A673 (cell line): ENCODE measurements around the gene ABI2. TPM values are rescaled to one million over a fixed set of nuclear protein-coding genes. Genes with fewer than 3 reads are reported as not detected.
"Not testable (repeated sequence)": the region's sequence is repeated elsewhere in the genome, so short reads cannot be mapped to it uniquely, and the experiment has no call there.

Experiments
- BruUV-seq: library from RNA; stranded (reverse); fragments of 400-500 nt; replicated peaks from 2 replicates; lab custom pipeline; 2021; lab: Mats Ljungman, UMichigan
- CTCF ChIA-PET: fragments of 300-600 bp; sonication (Branson Sonifier 250); formaldehyde crosslinking; loops from one replicate; lab custom pipeline; 2022; ENCODE audit warnings: antibody characterized with exemption; lab: Charles Lee
- POLR2A ChIA-PET: fragments of 300-600 bp; sonication (Branson Sonifier 250); formaldehyde crosslinking; loops from one replicate; lab custom pipeline; 2022; ENCODE audit warnings: antibody characterized with exemption; ENCODE audit not compliant: low non-redundant PET; lab: Charles Lee
- DNase-seq: peaks from one replicate; pipeline ENCODE4 v3.0.0-alpha.2; 2015; ENCODE audit warnings: low spot score
- H3K27ac ChIP-seq: fragments of 200-600 bp; sonication (generic); 2 replicates; pipeline ENCODE4 v1.5.1; 2016; ENCODE audit warnings: mixed run types, low read depth, mild to moderate bottlenecking, mixed read lengths, antibody characterized with exemption, low read length; ENCODE audit not compliant: poor library complexity, severe bottlenecking
- H3K27me3 ChIP-seq: fragments of 200-600 bp; sonication (generic); replicated peaks from 2 replicates; pipeline ENCODE4 v1.6.1; 2017; ENCODE audit warnings: mixed run types, low read depth, mild to moderate bottlenecking, mixed read lengths, antibody characterized with exemption, low read length; ENCODE audit not compliant: insufficient read depth, poor library complexity
- H3K36me3 ChIP-seq: fragments of 200-600 bp; sonication (generic); 2 replicates; pipeline ENCODE4 v1.6.1; 2016; ENCODE audit warnings: mixed run types, mild to moderate bottlenecking, mixed read lengths, antibody characterized with exemption, low read length; ENCODE audit not compliant: insufficient read depth, poor library complexity, severe bottlenecking
- H3K4me1 ChIP-seq: fragments of 200-600 bp; sonication (generic); 2 replicates; pipeline ENCODE4 v1.6.1; 2017; ENCODE audit warnings: mixed run types, mild to moderate bottlenecking, mixed read lengths, antibody characterized with exemption, low read length; ENCODE audit not compliant: insufficient read depth, poor library complexity, severe bottlenecking
- H3K4me3 ChIP-seq: fragments of 200-600 bp; sonication (generic); 2 replicates; pipeline ENCODE4 v1.5.1; 2016; ENCODE audit warnings: low read depth, mixed run types, mild to moderate bottlenecking, mixed read lengths, low read length; ENCODE audit not compliant: poor library complexity, severe bottlenecking
- H3K9me3 ChIP-seq: fragments of 200-600 bp; sonication (generic); 2 replicates; pipeline ENCODE4 v1.6.1; 2016; ENCODE audit warnings: mixed run types, low read depth, mild to moderate bottlenecking, mixed read lengths, antibody characterized with exemption, low read length; ENCODE audit not compliant: poor library complexity, severe bottlenecking
- CTCF ChIP-seq: fragments of 300-800, 200-600 bp; sonication (generic); conservative IDR thresholded peaks from 2 replicates; pipeline ENCODE4 v1.5.1; 2017; ENCODE audit warnings: low read depth, mild to moderate bottlenecking, antibody characterized with exemption, low read length, moderate library complexity, mixed read lengths
- EZH2 ChIP-seq: fragments of 200-600 bp; sonication (generic); IDR thresholded peaks from 2 replicates; pipeline ENCODE4 v1.6.1; 2017; ENCODE audit warnings: borderline replicate concordance, low read depth, mild to moderate bottlenecking, mixed read lengths, antibody characterized with exemption, low read length; ENCODE audit not compliant: poor library complexity, severe bottlenecking
- intact Hi-C: fragments of 100-400 bp; cut with micrococcal nuclease; formaldehyde crosslinking; loops from one replicate; pipeline ENCODE4 v1.10.0; 2022; ENCODE audit not compliant: unreplicated experiment
- total RNA-seq: library from RNA; stranded (reverse); gene quantifications from 2 replicates; pipeline ENCODE4 v1.2.3, GENCODE V29; 2021

Gene ABI2
- total RNA-seq, 1 experiment from 2014 or later: 134 TPM

GRCh38 chr2:203366639-203367466 lies 38.7 kb downstream of the ABI2 start:
- POLR2A ChIA-PET: no interaction called here
- H3K27me3 ChIP-seq: no peaks in the 10 kb centered on the region
- peaks cover 7% of the 10 kb centered on the region for H3K36me3 ChIP-seq
- intact Hi-C loops: no loop called here
- no peak for DNase-seq
- H3K4me3 ChIP-seq: no peak overlapping the region
- no peak for TF ChIP-seq CTCF
- no peak for TF ChIP-seq EZH2
- no TSS peak for BruUV-seq
- H3K9me3 ChIP-seq: no peaks in the 10 kb centered on the region
- no peak overlapping the region for H3K27ac ChIP-seq
- CTCF ChIA-PET: no interaction called here
- H3K4me1 ChIP-seq: no peaks in the 10 kb centered on the region

GRCh38 chr2:203372706-203373105 lies 44.5 kb downstream of the ABI2 start:
- H3K4me1 ChIP-seq, H3K36me3 ChIP-seq, DNase-seq, POLR2A ChIA-PET, H3K9me3 ChIP-seq, CTCF ChIA-PET, intact Hi-C loops, BruUV-seq, H3K27me3 ChIP-seq, H3K4me3 ChIP-seq, H3K27ac ChIP-seq: not testable (repeated sequence)

- intact Hi-C loops: no loop called here
- ChIA-PET CTCF (no interaction called here), POLR2A (no interaction called here)
- no TSS peak for BruUV-seq
- Histone ChIP-seq H3K9me3 (no peaks in the 10 kb centered on the region), H3K36me3 (peaks cover 5% of the 10 kb centered on the region), H3K4me1 (no peaks in the 10 kb centered on the region), H3K4me3 (no peak overlapping the region), H3K27ac (no peak overlapping the region), H3K27me3 (no peaks in the 10 kb centered on the region)
- TF ChIP-seq EZH2: no peak
- TF ChIP-seq CTCF: peak; percentile 28; the same call in 1 of the 2 replicates
- DNase-seq: no peak
These were observed 48.0 kb downstream of the ABI2 start for GRCh38 chr2:203376173-203376572.

GRCh38 chr2:203379156-203379555 lies 51.0 kb downstream of the ABI2 start:
- no peak for DNase-seq
- Histone ChIP-seq H3K4me1 (no peaks in the 10 kb centered on the region), H3K9me3 (no peaks in the 10 kb centered on the region), H3K27ac (no peak overlapping the region), H3K36me3 (peaks cover 10% of the 10 kb centered on the region), H3K4me3 (no peak overlapping the region), H3K27me3 (no peaks in the 10 kb centered on the region)
- POLR2A ChIA-PET: no interaction called here
- no TSS peak for BruUV-seq
- CTCF ChIA-PET: no interaction called here
- intact Hi-C loops: no loop called here
- TF ChIP-seq CTCF (no peak), EZH2 (no peak)
